Measurements from ENCODE around the gene TAS2R5. TPM values are rescaled to one million over a fixed set of nuclear protein-coding genes. Genes with fewer than 3 reads are reported as not detected.

TAS2R5 gene
- total RNA-seq, 6 experiments from 2014 or later, result 0.17 to 0.21 (median 0.18) TPM; not detected in 2

DNA sequence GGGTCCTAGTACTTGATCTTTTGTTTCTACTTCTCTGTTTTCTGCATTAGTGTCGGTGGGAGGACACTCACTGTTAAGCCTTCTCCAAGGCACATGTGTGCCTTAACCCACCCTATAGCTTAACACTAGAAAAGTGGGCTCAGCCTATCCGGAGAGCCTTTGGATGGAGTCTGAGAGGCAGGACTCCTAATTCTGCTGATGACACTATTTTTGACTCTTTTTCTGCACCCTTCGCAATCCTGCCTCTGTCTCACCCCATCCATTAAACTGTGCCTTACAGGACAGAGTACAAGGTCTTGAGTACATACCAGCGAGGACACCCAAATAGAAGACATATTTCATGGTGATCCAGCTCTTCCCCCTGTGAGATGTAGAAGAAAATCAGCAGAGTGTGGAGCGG is 50.7 kb downstream of the TAS2R5 start:
- peaks cover 22% of the 10 kb centered on the region for H3K9me3 Mint-ChIP-seq
- no peak for DNase-seq
- no peak overlapping the region for H3K27ac Mint-ChIP-seq
- H3K36me3 Mint-ChIP-seq (ENCODE audit: low read depth), result no peaks in the 10 kb centered on the region
- TF ChIP-seq, protein P1, sequence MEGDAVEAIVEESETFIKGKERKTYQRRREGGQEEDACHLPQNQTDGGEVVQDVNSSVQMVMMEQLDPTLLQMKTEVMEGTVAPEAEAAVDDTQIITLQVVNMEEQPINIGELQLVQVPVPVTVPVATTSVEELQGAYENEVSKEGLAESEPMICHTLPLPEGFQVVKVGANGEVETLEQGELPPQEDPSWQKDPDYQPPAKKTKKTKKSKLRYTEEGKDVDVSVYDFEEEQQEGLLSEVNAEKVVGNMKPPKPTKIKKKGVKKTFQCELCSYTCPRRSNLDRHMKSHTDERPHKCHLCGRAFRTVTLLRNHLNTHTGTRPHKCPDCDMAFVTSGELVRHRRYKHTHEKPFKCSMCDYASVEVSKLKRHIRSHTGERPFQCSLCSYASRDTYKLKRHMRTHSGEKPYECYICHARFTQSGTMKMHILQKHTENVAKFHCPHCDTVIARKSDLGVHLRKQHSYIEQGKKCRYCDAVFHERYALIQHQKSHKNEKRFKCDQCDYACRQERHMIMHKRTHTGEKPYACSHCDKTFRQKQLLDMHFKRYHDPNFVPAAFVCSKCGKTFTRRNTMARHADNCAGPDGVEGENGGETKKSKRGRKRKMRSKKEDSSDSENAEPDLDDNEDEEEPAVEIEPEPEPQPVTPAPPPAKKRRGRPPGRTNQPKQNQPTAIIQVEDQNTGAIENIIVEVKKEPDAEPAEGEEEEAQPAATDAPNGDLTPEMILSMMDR (IDR thresholded peaks at IDR 0.05), result no peak
- H3K27me3 Mint-ChIP-seq (ENCODE audit: insufficient read depth), result no peaks in the 10 kb centered on the region
- no peak overlapping the region for H3K4me3 Mint-ChIP-seq
- H3K4me1 Mint-ChIP-seq (ENCODE audit: low read depth), result no peaks in the 10 kb centered on the region

Other genes with a start within 250 kb of the TAS2R5 start
- 10 to 100 TPM; 14.7 to 18.0 (median 16.1) TPM for gene AGK, start 238.8 kb upstream of the TAS2R5 start, total RNA-seq (2021; fragmentation: NEBNext Ultra II Directional; extraction: Animal tissue kit (Norgen Biotek cat#: 25700))
- gene DENND11, start 88.1 kb upstream of the TAS2R5 start, total RNA-seq (2021; fragmentation: NEBNext Ultra II Directional; extraction: Animal tissue kit (Norgen Biotek cat#: 25700)), result 1 to 10 TPM; 3.4 to 3.8 (median 3.6) TPM
- not detected for gene WEE2, start 81.9 kb upstream of the TAS2R5 start, total RNA-seq (2021; fragmentation: NEBNext Ultra II Directional; extraction: Animal tissue kit (Norgen Biotek cat#: 25700))
- gene SSBP1, start 51.9 kb upstream of the TAS2R5 start, total RNA-seq (2021; fragmentation: NEBNext Ultra II Directional; extraction: Animal tissue kit (Norgen Biotek cat#: 25700)), result 100 to 1,000 TPM; 122 to 180 (median 147) TPM
- gene TAS2R3, start 26.1 kb upstream of the TAS2R5 start, total RNA-seq (2021; fragmentation: NEBNext Ultra II Directional; extraction: Animal tissue kit (Norgen Biotek cat#: 25700)), result under 1 TPM in 2 of 6 experiments, not detected in 4; 0.17 to 0.26 TPM
- gene TAS2R4, start 13.5 kb upstream of the TAS2R5 start, total RNA-seq (2021; fragmentation: NEBNext Ultra II Directional; extraction: Animal tissue kit (Norgen Biotek cat#: 25700)), result under 1 TPM in 3 of 6 experiments, not detected in 3; 0.07 to 0.12 (median 0.07) TPM
- gene PRSS37, start 51.3 kb downstream of the TAS2R5 start, total RNA-seq (2021; fragmentation: NEBNext Ultra II Directional; extraction: Animal tissue kit (Norgen Biotek cat#: 25700)), result not detected
- not detected for gene OR9A4, start 126.2 kb downstream of the TAS2R5 start, total RNA-seq (2021; fragmentation: NEBNext Ultra II Directional; extraction: Animal tissue kit (Norgen Biotek cat#: 25700))
- not detected for gene CLEC5A, start 156.8 kb downstream of the TAS2R5 start, total RNA-seq (2021; fragmentation: NEBNext Ultra II Directional; extraction: Animal tissue kit (Norgen Biotek cat#: 25700))
- gene TAS2R38, start 183.6 kb downstream of the TAS2R5 start, total RNA-seq (2021; fragmentation: NEBNext Ultra II Directional; extraction: Animal tissue kit (Norgen Biotek cat#: 25700)), result not detected
- gene MGAM, start 205.7 kb downstream of the TAS2R5 start, total RNA-seq (2021; fragmentation: NEBNext Ultra II Directional; extraction: Animal tissue kit (Norgen Biotek cat#: 25700)), result under 1 TPM in 5 of 6 experiments, not detected in 1; 0.03 to 0.07 (median 0.05) TPM

Measured in HFFc6 (cell line).